ENCODE measurements around the gene SURF1.
"Not testable (repeated sequence)": the region's sequence is repeated elsewhere in the genome, so short reads cannot be mapped to it uniquely, and the experiment has no call there.

SURF1 gene

DNA sequence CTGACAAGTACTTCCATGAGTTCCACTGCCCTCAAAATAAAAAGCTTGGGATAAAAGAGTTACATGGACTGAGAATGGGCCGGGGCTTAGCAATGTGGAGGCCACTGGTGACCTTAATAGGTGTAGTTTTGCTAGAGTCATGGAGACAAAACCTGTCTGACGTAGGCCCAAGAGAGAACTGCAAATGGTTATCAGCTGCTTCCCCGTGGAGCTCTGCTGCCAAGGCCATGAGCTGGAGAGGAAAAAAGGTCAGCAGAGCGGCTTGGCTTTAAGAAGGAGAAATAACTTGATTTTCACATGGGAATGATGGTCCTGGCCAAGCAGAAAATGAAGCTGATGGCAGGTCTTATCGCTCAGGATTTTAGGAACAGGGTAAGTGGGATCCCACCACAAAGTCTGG, 16.6 kb downstream of the SURF1 start:
- H2AFZ ChIP-seq (ENCODE audit: low read depth, low read length) = no peak overlapping the region
- no peak overlapping the region for H2BK15ac ChIP-seq (ENCODE audit: low read depth, poor library complexity, severe bottlenecking)
- no peak overlapping the region for H4K8ac ChIP-seq (ENCODE audit: low read length)
- no peak overlapping the region for H3K4ac ChIP-seq (ENCODE audit: low read depth in 1 of 2, low read length in 2 of 2)
- no peak overlapping the region for H2BK5ac ChIP-seq (ENCODE audit: low read depth, low read length, poor library complexity, severe bottlenecking)
- H3K4me3 ChIP-seq (ENCODE audit: insufficient read depth in 1 of 2, low read depth in 1 of 2, low read length in 2 of 2) = no peak overlapping the region
- H3K4me1 ChIP-seq (ENCODE audit: control insufficient read depth, insufficient read depth, low read depth, low read length) = peaks cover 13% of the 10 kb centered on the region
- no peak overlapping the region for H4K91ac ChIP-seq (ENCODE audit: low read length)
- no peak overlapping the region for H3K27ac ChIP-seq (ENCODE audit: low read length, poor library complexity, severe bottlenecking)
- no peaks in the 10 kb centered on the region for H3K27me3 ChIP-seq (ENCODE audit: control insufficient read depth in 1 of 2, insufficient read depth in 1 of 2, low read length in 2 of 2)
- no peak overlapping the region for H3K18ac ChIP-seq (ENCODE audit: low read depth in 1 of 2, low read length in 2 of 2)
- no peak overlapping the region for H2BK120ac ChIP-seq (ENCODE audit: low read depth, low read length)
- peaks cover 27% of the 10 kb centered on the region for H3K79me1 ChIP-seq (replicated peaks; ENCODE audit: low read length, poor library complexity, severe bottlenecking)
- H2AK5ac ChIP-seq (ENCODE audit: low read length, severe bottlenecking) = no peak overlapping the region
- DNase-seq = no peak
- no peaks in the 10 kb centered on the region for H3K9me3 ChIP-seq (ENCODE audit: control insufficient read depth, low read length)
- H3K9ac ChIP-seq (ENCODE audit: low read length) = no peak overlapping the region
- WGBS = 96% methylated on average over 5 of the region's 5 CpGs
- H3K14ac ChIP-seq (ENCODE audit: low read length in 2 of 2) = no peak overlapping the region
- H3K4me2 ChIP-seq (ENCODE audit: low read length, poor library complexity, severe bottlenecking) = no peak overlapping the region
- H2BK12ac ChIP-seq (ENCODE audit: low read length in 2 of 2) = no peak overlapping the region
- no peak overlapping the region for H3K23ac ChIP-seq (ENCODE audit: low read length in 2 of 2)
- peaks cover 51 to 67% of the 10 kb centered on the region in 2 experiments for H3K36me3 ChIP-seq (ENCODE audit: control insufficient read depth in 1 of 2, insufficient read depth in 2 of 2, low read depth in 1 of 2, low read length in 2 of 2)

DNA sequence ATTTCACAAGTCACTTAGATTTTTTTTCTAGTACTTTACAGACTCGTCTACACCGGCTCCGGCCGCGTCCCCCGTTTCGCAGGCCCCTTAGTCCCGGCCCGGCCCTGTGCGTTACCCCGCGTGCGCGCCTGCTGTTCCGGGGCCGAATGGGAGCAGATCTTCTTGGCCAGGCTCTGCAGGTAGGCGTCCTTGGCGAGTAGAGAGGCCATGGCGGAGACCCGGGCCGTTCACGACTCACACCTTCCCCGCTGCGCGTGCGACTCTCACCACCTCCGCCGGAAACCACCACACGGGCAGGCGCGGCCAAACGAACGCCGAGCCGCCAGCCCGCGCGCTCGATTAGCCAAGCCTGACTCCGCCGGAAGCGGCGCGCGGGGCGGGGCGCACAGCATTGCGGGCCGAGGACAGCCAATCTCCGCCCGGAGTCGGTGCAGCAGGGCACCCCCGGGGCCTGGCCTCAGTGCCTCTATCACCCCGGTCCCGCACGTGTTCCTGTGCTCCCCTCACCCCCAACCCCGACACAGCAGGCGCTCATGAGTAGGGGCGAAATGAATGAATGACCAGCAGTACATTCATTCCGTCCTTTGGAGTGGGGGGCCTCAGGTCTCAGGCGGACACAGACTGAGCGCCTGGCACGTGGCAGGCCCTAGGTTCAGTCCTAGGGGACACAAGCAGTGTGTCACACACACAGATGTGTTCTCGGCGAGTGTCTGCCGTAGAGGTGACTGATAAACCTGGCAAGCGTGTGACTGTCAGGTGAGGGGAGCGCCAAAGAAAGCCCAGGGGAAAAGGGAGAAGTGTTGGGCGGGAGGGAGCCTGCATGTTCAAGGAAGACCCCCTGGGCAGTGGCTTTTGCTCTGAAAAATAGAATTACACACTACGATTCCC, 20.1 kb downstream of the SURF1 start, which contains the start of gene SURF6:
TSS of gene SURF6 (minus strand) at position 265 of the 888 bp plus-strand sequence. CDS start at position 209, 56 bp downstream.
- H3K14ac ChIP-seq (ENCODE audit: low read length in 2 of 2) = peak within 1 kb of the TSS in 1 of 2 experiments; percentile 89
- peaks cover 24% of the 10 kb centered on the region for H3K4me1 ChIP-seq (ENCODE audit: control insufficient read depth, insufficient read depth, low read depth, low read length)
- peak within 1 kb of the TSS; percentile 83 for H3K4me2 ChIP-seq (ENCODE audit: low read length, poor library complexity, severe bottlenecking)
- peak within 1 kb of the TSS; percentile 74 for H2AK5ac ChIP-seq (ENCODE audit: low read length, severe bottlenecking)
- peaks cover 49 to 67% of the 10 kb centered on the region in 2 experiments for H3K36me3 ChIP-seq (ENCODE audit: control insufficient read depth in 1 of 2, insufficient read depth in 2 of 2, low read depth in 1 of 2, low read length in 2 of 2)
- H2BK15ac ChIP-seq (ENCODE audit: low read depth, poor library complexity, severe bottlenecking) = peak within 1 kb of the TSS; percentile 13
- H3K4ac ChIP-seq (ENCODE audit: low read depth in 1 of 2, low read length in 2 of 2) = peak within 1 kb of the TSS; percentile 67 to 92
- peak within 1 kb of the TSS; percentile 67 for H3K27ac ChIP-seq (ENCODE audit: low read length, poor library complexity, severe bottlenecking)
- peak within 1 kb of the TSS; percentile 15 to 25 for H2BK12ac ChIP-seq (ENCODE audit: low read length in 2 of 2)
- peak within 1 kb of the TSS; percentile 6 for H2BK120ac ChIP-seq (ENCODE audit: low read depth, low read length)
- no peaks in the 10 kb centered on the region for H3K27me3 ChIP-seq (ENCODE audit: control insufficient read depth in 1 of 2, insufficient read depth in 1 of 2, low read length in 2 of 2)
- H3K23ac ChIP-seq (ENCODE audit: low read length in 2 of 2) = peak within 1 kb of the TSS in 1 of 2 experiments; percentile 73
- peak within 1 kb of the TSS; percentile 94 for H4K91ac ChIP-seq (ENCODE audit: low read length)
- 10% methylated on average over 57 of the region's 70 CpGs for WGBS
- peak within 1 kb of the TSS; percentile 98 for H4K8ac ChIP-seq (ENCODE audit: low read length)
- peak within 1 kb of the TSS; percentile 94 to 97 for H3K4me3 ChIP-seq (ENCODE audit: insufficient read depth in 1 of 2, low read depth in 1 of 2, low read length in 2 of 2)
- peak within 1 kb of the TSS; percentile 2 for H2BK5ac ChIP-seq (ENCODE audit: low read depth, low read length, poor library complexity, severe bottlenecking)
- DNase-seq = peak; percentile 90
- H3K18ac ChIP-seq (ENCODE audit: low read depth in 1 of 2, low read length in 2 of 2) = peak within 1 kb of the TSS; percentile 88 to 92
- peaks cover 38% of the 10 kb centered on the region for H3K79me1 ChIP-seq (replicated peaks; ENCODE audit: low read length, poor library complexity, severe bottlenecking)
- H3K9ac ChIP-seq (ENCODE audit: low read length) = peak within 1 kb of the TSS; percentile 93
- no peaks in the 10 kb centered on the region for H3K9me3 ChIP-seq (ENCODE audit: control insufficient read depth, low read length)
- peak within 1 kb of the TSS; percentile 87 for H2AFZ ChIP-seq (ENCODE audit: low read depth, low read length)

DNA sequence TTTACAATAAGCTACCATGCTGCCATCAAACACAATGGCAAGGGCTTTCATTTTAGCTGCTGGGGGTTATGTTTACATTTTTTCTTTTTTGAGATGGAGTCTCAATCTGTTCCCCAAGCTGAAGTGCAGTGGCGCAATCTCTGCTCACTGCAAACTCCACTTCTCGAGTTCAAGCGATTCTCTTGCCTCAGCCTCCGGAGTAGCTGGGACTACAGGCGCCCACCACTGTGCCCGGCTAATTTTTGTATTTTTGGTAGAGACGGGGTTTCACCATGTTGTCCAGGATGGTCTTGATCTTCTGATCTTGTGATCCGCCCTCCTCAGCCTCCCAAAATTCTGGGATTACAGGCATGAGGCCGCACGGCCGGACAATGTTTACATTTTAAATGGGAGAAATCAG, 21.4 kb downstream of the SURF1 start:
- peaks cover 38 to 66% of the 10 kb centered on the region in 2 experiments for H3K36me3 ChIP-seq (ENCODE audit: control insufficient read depth in 1 of 2, insufficient read depth in 2 of 2, low read depth in 1 of 2, low read length in 2 of 2)
- peak overlapping the region; percentile 62 for H3K4me2 ChIP-seq (ENCODE audit: low read length, poor library complexity, severe bottlenecking)
- not testable (repeated sequence) for H3K9me3 ChIP-seq (ENCODE audit: control insufficient read depth, low read length); H2AK5ac ChIP-seq (ENCODE audit: low read length, severe bottlenecking); H3K14ac ChIP-seq (ENCODE audit: low read length in 2 of 2); H4K8ac ChIP-seq (ENCODE audit: low read length); H4K91ac ChIP-seq (ENCODE audit: low read length); H3K23ac ChIP-seq (ENCODE audit: low read length in 2 of 2); H2BK15ac ChIP-seq (ENCODE audit: low read depth, poor library complexity, severe bottlenecking); H3K27ac ChIP-seq (ENCODE audit: low read length, poor library complexity, severe bottlenecking); H2AFZ ChIP-seq (ENCODE audit: low read depth, low read length); H2BK5ac ChIP-seq (ENCODE audit: low read depth, low read length, poor library complexity, severe bottlenecking); H3K4ac ChIP-seq (ENCODE audit: low read depth in 1 of 2, low read length in 2 of 2); H3K27me3 ChIP-seq (ENCODE audit: control insufficient read depth in 1 of 2, insufficient read depth in 1 of 2, low read length in 2 of 2); DNase-seq; H2BK120ac ChIP-seq (ENCODE audit: low read depth, low read length); H3K18ac ChIP-seq (ENCODE audit: low read depth in 1 of 2, low read length in 2 of 2); H2BK12ac ChIP-seq (ENCODE audit: low read length in 2 of 2)
- 85% methylated on average over 11 of the region's 11 CpGs for WGBS
- H3K9ac ChIP-seq (ENCODE audit: low read length) = peak overlapping the region; percentile 93
- H3K79me1 ChIP-seq (replicated peaks; ENCODE audit: low read length, poor library complexity, severe bottlenecking) = peaks cover 42% of the 10 kb centered on the region
- H3K4me1 ChIP-seq (ENCODE audit: control insufficient read depth, insufficient read depth, low read depth, low read length) = peaks cover 24% of the 10 kb centered on the region
- H3K4me3 ChIP-seq (ENCODE audit: insufficient read depth in 1 of 2, low read depth in 1 of 2, low read length in 2 of 2) = peak overlapping the region in 1 of 2 experiments; percentile 94

DNA sequence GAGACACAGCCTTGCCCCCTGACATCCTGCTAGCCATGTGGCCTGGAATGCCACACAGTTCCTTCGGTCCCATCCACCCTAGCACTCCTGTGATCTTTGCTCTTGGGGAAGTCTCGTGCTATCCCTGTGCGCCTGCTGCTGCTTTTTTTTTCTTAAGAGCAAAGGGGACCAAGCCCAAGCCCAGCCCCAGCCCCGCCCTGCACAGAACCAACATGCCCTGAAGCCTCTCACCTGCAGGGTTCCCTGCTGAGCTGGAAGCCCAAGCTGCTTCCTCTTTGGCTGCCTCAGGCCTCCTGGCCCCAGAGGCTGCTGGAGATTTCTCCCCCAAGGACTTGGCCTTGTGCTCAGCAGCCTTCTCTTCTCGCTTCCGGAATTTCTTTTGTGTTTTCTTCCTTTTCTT, 22.1 kb downstream of the SURF1 start:
- Histone ChIP-seq H4K91ac (ENCODE audit: low read length) (no peak overlapping the region), H3K23ac (ENCODE audit: low read length in 2 of 2) (no peak overlapping the region), H4K8ac (ENCODE audit: low read length) (no peak overlapping the region), H3K9me3 (ENCODE audit: control insufficient read depth, low read length) (no peaks in the 10 kb centered on the region), H3K27me3 (ENCODE audit: control insufficient read depth in 1 of 2, insufficient read depth in 1 of 2, low read length in 2 of 2) (no peaks in the 10 kb centered on the region), H3K14ac (ENCODE audit: low read length in 2 of 2) (no peak overlapping the region), H3K27ac (ENCODE audit: low read length, poor library complexity, severe bottlenecking) (no peak overlapping the region), H3K79me1 (replicated peaks; ENCODE audit: low read length, poor library complexity, severe bottlenecking) (peaks cover 42% of the 10 kb centered on the region), H2BK120ac (ENCODE audit: low read depth, low read length) (no peak overlapping the region), H3K4ac (ENCODE audit: low read depth in 1 of 2, low read length in 2 of 2) (no peak overlapping the region), H3K4me1 (ENCODE audit: control insufficient read depth, insufficient read depth, low read depth, low read length) (peaks cover 24% of the 10 kb centered on the region), H3K36me3 (ENCODE audit: control insufficient read depth in 1 of 2, insufficient read depth in 2 of 2, low read depth in 1 of 2, low read length in 2 of 2) (peaks cover 34 to 62% of the 10 kb centered on the region in 2 experiments), H2AK5ac (ENCODE audit: low read length, severe bottlenecking) (no peak overlapping the region), H3K9ac (ENCODE audit: low read length) (peak overlapping the region; percentile 93), H2BK15ac (ENCODE audit: low read depth, poor library complexity, severe bottlenecking) (no peak overlapping the region), H3K4me2 (ENCODE audit: low read length, poor library complexity, severe bottlenecking) (no peak overlapping the region), H2AFZ (ENCODE audit: low read depth, low read length) (no peak overlapping the region), H3K4me3 (ENCODE audit: insufficient read depth in 1 of 2, low read depth in 1 of 2, low read length in 2 of 2) (peak overlapping the region in 1 of 2 experiments; percentile 94), H3K18ac (ENCODE audit: low read depth in 1 of 2, low read length in 2 of 2) (no peak overlapping the region), H2BK5ac (ENCODE audit: low read depth, low read length, poor library complexity, severe bottlenecking) (no peak overlapping the region), H2BK12ac (ENCODE audit: low read length in 2 of 2) (no peak overlapping the region)
- DNase-seq = no peak
- WGBS = 97% methylated on average over 6 of the region's 6 CpGs
